Mucosa of stomach (tissue), 1 donor: ENCODE measurements around the gene KRT3.

Experiments
- H3K27me3 ChIP-seq: one replicate; pipeline ENCODE4 v1.7.0; 2013; ENCODE audit warnings: mild to moderate bottlenecking, low read length; ENCODE audit not compliant: control insufficient read depth, insufficient read depth
- H3K36me3 ChIP-seq: one replicate; pipeline ENCODE4 v1.7.0; 2013; ENCODE audit warnings: low read length; ENCODE audit not compliant: control insufficient read depth, insufficient read depth
- H3K4me1 ChIP-seq: one replicate; pipeline ENCODE4 v1.7.0; 2013; ENCODE audit warnings: mild to moderate bottlenecking, low read length; ENCODE audit not compliant: control insufficient read depth, insufficient read depth
- H3K4me3 ChIP-seq: one replicate; pipeline ENCODE4 v1.7.0; 2013; ENCODE audit warnings: low read length
- H3K9ac ChIP-seq: one replicate; pipeline ENCODE4 v1.7.0; 2013; ENCODE audit warnings: mild to moderate bottlenecking, low read length, moderate library complexity
- H3K9me3 ChIP-seq: one replicate; pipeline ENCODE4 v1.7.0; 2013; ENCODE audit warnings: mild to moderate bottlenecking, low read length, moderate library complexity; ENCODE audit not compliant: control insufficient read depth
- donor health status: Pancreatic carcinoma.

KRT3 gene

DNA sequence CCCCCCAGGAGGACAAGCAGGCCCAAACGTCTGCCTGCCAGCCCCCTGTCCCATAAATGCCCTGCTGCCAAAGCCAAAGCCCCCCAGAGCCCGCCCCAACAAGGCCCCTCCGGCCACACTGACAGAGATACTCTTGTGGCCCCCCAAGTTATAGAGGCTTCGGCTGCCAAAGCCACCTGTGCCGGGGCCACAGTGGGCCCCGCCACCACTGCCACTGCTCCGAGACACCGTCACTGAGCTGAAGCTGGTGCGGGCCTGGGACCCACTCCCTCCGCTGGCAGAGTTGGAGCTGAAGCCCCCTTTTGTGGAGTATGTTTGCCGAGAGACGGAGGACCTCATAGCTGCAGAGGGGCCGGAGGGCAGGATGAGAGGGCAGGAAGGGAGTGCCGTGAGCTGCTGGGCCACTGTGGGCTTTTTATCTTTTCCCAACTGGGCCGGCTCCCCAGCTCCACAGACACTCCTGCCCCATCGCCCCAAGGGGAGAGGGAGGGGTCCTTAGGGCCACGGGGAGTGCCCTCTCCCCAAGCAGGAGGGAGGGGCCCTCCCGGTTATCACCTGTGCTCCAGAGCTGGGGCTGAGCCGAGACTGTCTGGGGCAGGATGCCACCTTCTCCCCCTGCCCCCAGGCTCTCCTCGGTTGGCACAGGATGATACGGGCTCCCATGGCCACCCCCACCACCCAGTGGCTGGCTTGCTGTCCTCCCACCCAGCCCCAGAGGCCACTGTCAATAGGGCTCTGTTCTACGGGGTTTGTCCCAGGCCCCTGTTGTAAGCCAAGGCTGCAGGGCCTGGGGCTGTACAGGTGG is 38.2 kb upstream of the KRT3 start, which contains the start of gene KRT79:
Gene KRT79 (minus strand): TSS at position 390 of the 805 bp plus-strand sequence. CDS start 51 bp downstream, at position 339.
- H3K4me3 ChIP-seq: no peak within 1 kb of the TSS
- H3K9me3 ChIP-seq: no peaks in the 10 kb centered on the region
- H3K9ac ChIP-seq: no peak within 1 kb of the TSS
- no peaks in the 10 kb centered on the region for H3K36me3 ChIP-seq
- H3K4me1 ChIP-seq: peaks cover 9% of the 10 kb centered on the region
- H3K27me3 ChIP-seq: peaks cover 10% of the 10 kb centered on the region

DNA sequence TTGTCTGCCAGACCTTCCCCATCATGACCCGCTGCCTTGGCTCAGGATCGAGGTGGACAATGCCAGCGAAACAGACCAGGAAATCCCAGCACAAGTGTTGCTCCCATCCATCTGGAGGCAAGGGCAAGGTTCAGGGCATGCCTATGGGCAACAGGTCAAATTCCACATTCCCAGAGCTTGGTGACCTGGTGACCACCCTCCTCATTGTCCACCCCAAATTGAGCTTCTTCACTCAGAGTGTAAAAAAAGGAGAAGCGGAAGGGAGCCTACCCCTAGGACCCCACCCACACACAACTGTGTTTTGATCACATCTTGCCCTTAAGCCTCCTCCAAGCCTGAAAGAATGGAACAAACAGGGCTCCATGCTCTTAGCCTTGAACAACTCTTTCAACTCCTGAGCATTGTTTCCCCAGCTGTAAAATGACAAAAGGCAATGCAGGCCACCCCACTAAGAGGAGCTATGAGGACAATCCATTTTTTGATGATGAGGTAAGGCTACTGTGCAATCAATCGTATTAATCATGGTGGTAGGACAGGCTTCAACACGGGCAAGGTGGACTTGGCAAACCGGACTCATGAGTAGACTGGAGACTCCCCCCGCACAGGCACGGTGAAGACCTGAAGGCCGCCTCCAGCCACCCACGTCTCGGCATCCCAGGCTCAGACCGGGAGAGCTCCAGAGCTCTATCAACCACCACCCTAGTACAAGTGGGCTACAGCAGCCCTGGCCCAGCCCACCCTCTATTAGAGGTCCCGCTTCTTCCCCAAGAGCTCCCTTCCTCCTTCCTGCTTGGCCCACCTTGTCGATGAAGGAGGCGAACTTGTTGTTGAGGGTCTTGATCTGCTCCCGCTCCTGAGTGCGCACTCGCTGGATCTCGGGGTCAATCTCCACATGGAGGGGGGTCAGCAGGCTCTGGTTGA is 37.3 kb upstream of the KRT3 start:
- H3K36me3 ChIP-seq: no peaks in the 10 kb centered on the region
- peaks cover 8% of the 10 kb centered on the region for H3K27me3 ChIP-seq
- H3K9me3 ChIP-seq: no peaks in the 10 kb centered on the region
- H3K9ac ChIP-seq: no peak overlapping the region
- H3K4me1 ChIP-seq: peaks cover 9% of the 10 kb centered on the region
- no peak overlapping the region for H3K4me3 ChIP-seq

- Histone ChIP-seq H3K27me3 (peaks cover 3% of the 10 kb centered on the region), H3K4me1 (peaks cover 9% of the 10 kb centered on the region), H3K4me3 (no peak overlapping the region), H3K9ac (no peak overlapping the region), H3K9me3 (no peaks in the 10 kb centered on the region), H3K36me3 (no peaks in the 10 kb centered on the region)
Observed at GRCh38 chr12:52832451-52832850, 36.5 kb upstream of the KRT3 start.

DNA sequence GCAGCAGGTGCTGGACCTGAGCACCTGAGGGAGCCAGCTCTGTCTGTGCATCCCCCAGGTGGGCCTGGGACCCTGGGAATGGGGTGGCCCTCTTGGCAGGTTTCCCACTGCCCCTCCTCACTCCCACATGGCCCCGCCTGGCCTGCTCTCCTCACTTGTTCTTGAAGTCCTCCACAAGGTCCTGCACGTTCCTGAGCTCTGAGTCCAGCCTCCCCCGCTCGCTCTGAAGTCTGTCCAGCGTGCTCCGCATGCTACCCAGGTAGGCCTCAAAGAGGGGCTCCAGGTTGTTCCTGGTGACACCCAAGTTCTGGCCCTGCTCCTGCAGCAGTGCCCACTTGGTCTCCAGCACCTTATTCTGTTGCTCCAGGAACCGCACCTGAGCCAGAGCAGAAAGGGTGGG is 35.3 kb upstream of the KRT3 start:
- Histone ChIP-seq H3K27me3 (no peaks in the 10 kb centered on the region), H3K9me3 (no peaks in the 10 kb centered on the region), H3K36me3 (no peaks in the 10 kb centered on the region)

DNA sequence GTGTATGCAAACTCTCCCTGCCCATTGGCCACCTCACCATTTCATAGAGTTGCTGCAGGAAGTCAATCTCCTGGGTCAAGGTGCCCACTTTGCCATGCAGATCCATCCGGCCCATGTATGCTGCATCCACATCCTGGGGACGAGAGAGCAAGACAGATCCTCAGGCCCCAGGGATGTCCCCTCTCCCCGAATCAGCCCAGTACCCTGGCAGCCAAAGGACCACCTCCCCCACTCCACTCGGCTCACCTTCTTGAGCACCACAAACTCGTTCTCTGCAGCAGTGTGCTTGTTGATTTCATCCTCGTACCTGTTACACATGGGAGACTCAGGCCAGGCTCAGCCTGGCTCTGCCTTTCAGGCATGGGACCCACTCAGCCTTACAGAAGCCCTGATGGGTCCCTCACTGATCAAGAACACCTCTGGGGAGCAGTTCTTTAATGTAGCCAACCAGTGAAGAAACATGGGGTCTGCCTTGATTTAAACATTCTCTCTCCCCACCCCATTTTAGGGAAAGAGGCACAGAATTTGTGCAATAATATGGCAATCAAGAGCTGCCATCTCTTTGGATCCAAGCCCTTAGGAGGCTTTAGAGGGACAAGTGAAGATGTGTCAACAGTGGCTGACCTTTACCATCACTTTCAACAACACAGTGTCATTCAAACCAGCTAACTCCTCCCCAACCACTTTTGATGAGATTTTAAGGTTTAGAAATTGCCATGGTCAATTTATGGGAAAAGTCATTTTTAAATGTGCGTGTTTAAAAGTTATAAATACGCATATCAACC is 34.3 kb upstream of the KRT3 start:
- H3K4me3 ChIP-seq: no peak overlapping the region
- peaks cover 9% of the 10 kb centered on the region for H3K4me1 ChIP-seq
- H3K9ac ChIP-seq: no peak overlapping the region
- H3K27me3 ChIP-seq: no peaks in the 10 kb centered on the region
- no peaks in the 10 kb centered on the region for H3K9me3 ChIP-seq
- H3K36me3 ChIP-seq: no peaks in the 10 kb centered on the region

More for the DNA sequence above, 35.3 kb upstream of the KRT3 start:
- Histone ChIP-seq H3K4me1 (peaks cover 9% of the 10 kb centered on the region), H3K4me3 (no peak overlapping the region), H3K9ac (no peak overlapping the region)

- no peak overlapping the region for H3K9ac ChIP-seq
- no peaks in the 10 kb centered on the region for H3K27me3 ChIP-seq
- H3K4me3 ChIP-seq: no peak overlapping the region
- no peaks in the 10 kb centered on the region for H3K9me3 ChIP-seq
- H3K36me3 ChIP-seq: no peaks in the 10 kb centered on the region
- peaks cover 9% of the 10 kb centered on the region for H3K4me1 ChIP-seq
Observed at GRCh38 chr12:52828591-52829021, 32.7 kb upstream of the KRT3 start.

DNA sequence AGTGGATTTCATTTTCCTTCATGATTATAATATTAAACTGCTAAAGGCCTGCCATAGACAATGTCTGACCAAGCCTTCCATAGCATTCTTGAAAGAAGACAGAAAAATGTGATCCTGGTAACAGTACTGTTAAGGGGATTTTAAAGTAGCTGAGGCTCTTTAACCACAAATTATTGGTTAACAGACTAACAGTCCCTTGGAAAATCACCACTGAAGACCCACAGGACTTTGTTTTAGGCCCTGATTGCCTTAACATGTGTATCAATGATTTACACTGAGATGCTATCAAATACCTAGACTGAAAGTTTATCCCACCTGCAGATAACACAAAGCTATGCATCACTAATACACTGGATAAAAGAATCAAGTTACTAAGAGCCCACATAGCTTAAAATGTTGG is 32.2 kb upstream of the KRT3 start:
- no peaks in the 10 kb centered on the region for H3K9me3 ChIP-seq
- H3K9ac ChIP-seq: no peak overlapping the region

GRCh38 chr12:52827499-52828090 is 31.7 kb upstream of the KRT3 start:
- Histone ChIP-seq H3K27me3 (no peaks in the 10 kb centered on the region), H3K9me3 (no peaks in the 10 kb centered on the region), H3K9ac (no peak overlapping the region), H3K4me3 (no peak overlapping the region), H3K4me1 (peaks cover 3% of the 10 kb centered on the region), H3K36me3 (no peaks in the 10 kb centered on the region)

More for the DNA sequence above, 32.2 kb upstream of the KRT3 start:
- Histone ChIP-seq H3K36me3 (no peaks in the 10 kb centered on the region), H3K4me1 (peaks cover 7% of the 10 kb centered on the region), H3K4me3 (no peak overlapping the region), H3K27me3 (no peaks in the 10 kb centered on the region)

- Histone ChIP-seq H3K36me3 (no peaks in the 10 kb centered on the region), H3K4me1 (peaks cover 9% of the 10 kb centered on the region)
Observed at GRCh38 chr12:52826611-52827498, 30.9 kb upstream of the KRT3 start.

DNA sequence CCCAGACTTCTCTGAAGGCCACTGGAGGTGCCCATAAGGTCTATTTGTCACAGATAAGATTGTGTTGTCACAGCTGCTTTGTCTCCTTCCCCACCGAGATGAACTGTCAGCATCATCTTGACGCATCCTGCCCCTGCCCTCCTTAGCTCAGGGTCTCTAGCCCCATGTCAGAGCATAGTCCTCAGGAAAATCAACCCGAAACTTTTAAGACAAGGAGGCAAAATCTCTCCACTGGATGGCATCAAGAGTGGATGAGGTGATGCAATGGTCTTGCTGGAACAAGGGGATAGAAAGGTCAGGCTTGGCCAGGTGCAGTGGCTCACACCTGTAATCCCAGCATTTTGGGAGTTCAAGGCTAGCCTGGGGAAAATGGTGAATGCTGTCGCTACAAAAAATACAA is 30.0 kb upstream of the KRT3 start:
- Histone ChIP-seq H3K36me3 (no peaks in the 10 kb centered on the region), H3K4me1 (peaks cover 11% of the 10 kb centered on the region), H3K9ac (no peak overlapping the region), H3K4me3 (no peak overlapping the region), H3K27me3 (peaks cover 3% of the 10 kb centered on the region), H3K9me3 (no peaks in the 10 kb centered on the region)

More at GRCh38 chr12:52826611-52827498, 30.9 kb upstream of the KRT3 start:
- Histone ChIP-seq H3K4me3 (no peak overlapping the region), H3K9ac (no peak overlapping the region), H3K9me3 (no peaks in the 10 kb centered on the region), H3K27me3 (no peaks in the 10 kb centered on the region)
